NCI-H526 (cell line): Measurements from ENCODE around the gene SUPT7L.

ENCODE experiments used
- DNase-seq, 2 experiments: peaks; one replicate each; lab custom pipeline; 2025; lab: John Stamatoyannopoulos, UW

SUPT7L gene, protein sequence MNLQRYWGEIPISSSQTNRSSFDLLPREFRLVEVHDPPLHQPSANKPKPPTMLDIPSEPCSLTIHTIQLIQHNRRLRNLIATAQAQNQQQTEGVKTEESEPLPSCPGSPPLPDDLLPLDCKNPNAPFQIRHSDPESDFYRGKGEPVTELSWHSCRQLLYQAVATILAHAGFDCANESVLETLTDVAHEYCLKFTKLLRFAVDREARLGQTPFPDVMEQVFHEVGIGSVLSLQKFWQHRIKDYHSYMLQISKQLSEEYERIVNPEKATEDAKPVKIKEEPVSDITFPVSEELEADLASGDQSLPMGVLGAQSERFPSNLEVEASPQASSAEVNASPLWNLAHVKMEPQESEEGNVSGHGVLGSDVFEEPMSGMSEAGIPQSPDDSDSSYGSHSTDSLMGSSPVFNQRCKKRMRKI

DNA sequence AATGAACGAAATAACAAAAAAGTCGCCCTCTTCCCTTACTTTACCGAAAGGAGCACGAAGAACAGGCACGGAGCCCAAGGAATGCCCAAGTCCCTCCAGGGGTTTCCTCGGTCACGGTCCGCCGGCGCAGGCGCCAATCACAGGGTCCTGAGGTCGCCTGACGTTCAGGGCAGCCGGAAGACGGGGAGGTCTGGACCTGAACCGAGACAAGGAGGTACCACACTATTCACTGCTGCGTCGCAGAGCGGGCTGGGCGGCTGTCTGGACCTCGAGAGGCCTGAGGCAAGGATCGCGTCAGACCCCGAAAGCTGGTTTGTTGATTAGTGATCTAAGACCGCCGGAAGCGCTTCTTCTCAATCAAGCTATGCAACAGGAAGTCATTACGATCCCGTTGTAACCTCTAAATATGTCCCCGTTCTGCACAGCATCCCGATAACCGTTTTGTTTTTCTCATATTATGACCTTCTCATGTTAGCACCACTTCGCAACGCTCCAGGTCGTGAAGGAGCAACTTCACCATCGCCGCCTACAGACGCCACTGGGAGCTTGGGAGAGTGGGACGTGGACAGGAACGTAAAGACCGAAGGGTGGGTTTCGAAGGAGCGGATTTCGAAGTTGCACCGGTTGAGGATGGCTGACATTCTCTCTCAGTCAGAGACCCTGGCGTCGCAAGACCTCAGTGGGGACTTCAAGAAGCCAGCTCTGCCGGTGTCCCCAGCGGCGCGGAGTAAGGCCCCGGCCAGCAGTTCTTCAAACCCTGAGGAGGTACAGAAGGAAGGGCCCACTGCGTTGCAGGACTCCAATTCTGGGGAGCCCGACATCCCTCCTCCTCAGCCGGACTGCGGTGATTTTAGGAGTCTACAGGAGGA is at the start of gene SUPT7L, which contains the start of gene SLC4A1AP:
Gene SUPT7L, minus strand, starts transcription at position 330 of the 869 bp plus-strand sequence. CDS start 1,422 bp downstream, outside the sequence.
Gene SLC4A1AP, plus strand, starts transcription at position 605 of the 869 bp plus-strand sequence. Its CDS starts 26 bp downstream, at position 631.
- peak; percentile 80 to 88 for DNase-seq

DNA sequence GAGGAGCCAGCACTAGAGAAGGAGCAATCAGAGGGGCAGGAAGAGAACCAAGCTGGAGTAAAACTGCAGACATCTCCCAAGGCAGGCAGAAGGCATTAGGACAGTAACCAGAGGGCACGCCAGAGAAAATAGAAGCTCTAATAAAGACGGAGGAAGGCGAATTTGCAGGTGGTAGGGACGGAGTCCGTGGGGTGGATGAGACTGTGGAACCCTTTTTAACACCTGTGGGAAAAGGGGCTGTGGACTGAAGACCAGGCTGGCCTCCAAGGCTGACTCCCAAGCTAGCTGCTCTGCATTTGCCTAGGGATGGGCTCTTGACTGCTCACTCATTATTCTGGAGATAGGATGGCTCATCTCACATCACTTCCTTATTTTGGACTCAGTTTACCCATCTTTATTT is 49.8 kb upstream of the SUPT7L start:
- no peak for DNase-seq

DNA sequence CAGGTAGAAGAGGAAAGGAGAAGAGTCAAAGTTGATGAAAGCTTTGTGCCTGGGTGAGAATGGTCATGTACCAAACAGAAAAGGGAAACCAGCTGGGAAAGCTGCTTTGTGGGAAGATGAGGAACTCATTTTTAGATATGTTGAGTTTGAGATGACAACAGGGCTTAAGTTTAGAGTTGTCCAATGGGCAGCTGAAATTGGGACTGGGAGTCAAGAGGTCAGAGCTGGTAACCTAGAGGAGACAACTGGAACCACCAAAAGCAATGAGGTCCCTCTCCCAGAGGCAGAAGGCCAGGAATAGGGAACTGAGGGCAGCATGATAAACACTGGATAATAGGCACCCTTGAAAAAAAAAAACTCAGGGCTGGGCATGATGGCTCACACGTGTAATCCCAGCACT is 49.1 kb upstream of the SUPT7L start:
- no peak for DNase-seq

DNA sequence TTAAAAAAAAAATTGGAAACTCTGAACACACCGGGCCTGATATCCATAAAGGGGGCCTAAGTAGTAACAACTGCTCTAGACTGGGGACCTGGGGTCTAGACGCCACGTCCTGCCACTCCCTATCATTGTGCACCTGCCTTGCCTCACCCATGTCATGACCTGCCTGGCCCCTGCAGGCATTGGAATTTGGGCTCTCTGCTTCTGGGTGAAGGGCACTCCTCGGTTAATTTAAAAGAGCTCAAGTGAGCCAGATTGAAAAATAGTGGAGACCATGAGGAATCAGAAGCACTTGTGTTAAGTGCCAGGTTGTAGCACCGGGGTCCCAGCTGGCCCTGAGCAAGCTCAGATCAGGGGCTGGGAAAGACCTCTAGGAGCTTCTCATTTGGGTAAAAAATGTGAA is 48.4 kb upstream of the SUPT7L start:
- DNase-seq, result no peak

DNA sequence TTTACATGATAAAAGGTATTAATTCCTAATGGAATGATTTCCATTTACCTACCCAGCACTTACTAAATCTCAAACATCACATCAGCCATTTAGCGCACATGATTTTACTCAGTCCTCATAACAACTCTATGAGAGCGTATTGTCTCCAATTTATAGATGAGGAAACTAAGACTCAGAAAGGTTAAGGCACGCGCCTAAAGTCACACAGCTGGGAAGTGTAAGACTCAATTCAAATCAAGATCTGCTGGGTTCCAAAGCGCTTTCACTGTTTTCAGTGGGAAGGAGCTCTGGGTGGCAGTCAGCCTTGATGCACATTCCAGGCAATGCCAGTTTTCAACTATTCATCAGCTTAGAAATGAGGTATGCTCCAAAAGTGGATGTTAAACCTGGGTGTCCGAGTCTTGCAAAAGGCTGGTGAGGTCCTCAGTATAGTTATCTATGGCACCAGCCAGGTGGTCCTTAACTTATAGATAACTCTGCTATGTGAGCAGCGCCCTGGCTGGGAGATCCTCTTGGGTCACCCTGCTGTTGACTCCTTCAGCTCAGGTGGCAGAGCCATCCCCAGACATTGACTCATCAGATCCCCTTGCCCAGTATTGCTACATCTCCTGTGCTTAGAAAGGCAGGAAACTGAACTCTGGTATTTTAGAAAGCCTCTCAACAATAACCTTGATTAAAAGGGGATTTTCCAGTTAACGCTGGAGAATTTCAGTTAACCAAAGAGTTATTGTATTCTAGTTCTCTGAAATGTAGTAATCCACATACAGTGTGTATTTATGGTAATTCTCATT is 47.4 kb upstream of the SUPT7L start:
- no peak for DNase-seq

DNA sequence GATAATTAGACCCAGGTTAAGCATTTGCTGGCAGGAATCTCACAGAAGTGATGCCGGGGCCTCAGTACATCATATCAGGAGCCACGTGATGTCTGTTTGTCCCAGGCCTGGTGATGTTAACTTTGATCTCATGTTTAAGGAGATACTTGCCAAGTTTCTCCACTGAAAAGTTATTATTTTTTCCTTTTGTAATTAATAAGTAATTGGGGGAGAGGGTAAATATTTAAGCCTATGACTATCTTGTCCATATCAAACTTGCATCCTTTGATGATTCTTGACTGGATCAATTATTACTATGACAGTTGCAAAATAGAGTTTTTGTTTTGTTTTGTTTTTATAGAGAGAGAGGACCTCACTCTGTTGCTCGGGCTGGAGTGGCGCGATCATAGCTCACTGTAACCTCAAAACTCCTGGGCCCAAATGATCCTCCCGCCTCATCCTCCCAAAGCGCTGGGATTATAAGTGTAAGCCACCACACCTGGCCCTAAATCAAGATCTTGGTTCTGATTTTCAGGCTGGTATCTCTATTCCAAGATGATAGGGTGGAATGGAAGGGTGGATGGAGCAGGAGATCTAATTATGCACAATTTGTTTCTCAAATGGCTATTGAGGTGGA is 46.7 kb upstream of the SUPT7L start:
- no peak for DNase-seq

DNA sequence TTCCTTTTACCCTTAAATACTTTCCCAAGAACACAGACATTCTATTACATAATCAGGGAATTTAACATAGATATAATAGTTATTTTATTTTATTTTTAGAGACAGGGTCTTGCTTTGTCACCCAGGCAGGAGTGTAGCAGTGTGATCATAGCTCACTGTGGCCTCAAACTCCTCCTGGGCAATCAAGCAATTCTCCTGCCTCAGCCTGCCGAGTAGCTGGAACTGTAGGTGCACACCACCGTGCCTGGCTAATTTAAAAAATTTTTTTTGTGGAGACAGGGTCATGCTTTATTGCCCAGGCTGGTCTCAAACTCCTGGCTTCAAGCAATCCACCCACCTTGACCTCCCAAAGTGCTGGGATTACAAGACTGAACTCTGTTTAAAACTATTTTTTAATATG is 45.9 kb upstream of the SUPT7L start:
- no peak for DNase-seq

DNA sequence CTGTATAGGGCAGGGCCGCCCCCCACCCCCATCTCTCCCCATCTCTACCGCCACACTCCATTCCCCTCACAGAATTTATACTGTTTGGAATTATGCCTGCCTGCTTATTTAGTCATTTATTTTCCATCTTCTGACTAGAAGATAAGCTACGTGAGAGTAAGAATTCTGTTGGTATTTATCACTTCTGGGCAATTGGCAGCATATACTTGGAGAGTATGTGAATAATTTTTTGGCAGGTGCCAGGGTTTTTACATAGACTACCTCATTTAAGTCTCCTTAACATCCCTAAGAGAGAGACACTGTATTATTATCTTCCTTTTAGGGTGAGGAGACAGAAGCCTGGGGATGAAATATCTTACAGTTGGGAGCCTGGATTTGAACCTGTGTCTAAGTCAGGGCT is 45.3 kb upstream of the SUPT7L start:
- no peak for DNase-seq

DNA sequence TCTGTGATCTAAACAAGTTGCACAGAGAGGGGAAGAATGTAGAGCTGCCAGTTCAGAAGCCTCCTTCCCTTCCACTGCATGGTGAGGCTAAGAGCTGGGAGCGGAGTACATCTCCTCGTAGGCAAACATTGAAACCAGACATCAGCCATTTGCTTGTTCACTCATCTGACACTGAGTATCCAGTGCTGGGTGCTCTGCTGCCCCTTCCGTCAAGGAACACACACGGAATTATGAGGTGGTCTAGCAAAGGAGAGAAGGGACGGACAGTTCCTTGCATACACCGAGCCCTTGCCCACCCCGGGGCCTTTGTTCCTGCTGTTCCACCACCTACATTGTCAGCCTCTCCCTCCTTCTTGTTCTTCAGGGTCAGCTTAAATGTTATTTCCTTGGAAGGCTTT is 44.8 kb upstream of the SUPT7L start:
- no peak for DNase-seq

DNA sequence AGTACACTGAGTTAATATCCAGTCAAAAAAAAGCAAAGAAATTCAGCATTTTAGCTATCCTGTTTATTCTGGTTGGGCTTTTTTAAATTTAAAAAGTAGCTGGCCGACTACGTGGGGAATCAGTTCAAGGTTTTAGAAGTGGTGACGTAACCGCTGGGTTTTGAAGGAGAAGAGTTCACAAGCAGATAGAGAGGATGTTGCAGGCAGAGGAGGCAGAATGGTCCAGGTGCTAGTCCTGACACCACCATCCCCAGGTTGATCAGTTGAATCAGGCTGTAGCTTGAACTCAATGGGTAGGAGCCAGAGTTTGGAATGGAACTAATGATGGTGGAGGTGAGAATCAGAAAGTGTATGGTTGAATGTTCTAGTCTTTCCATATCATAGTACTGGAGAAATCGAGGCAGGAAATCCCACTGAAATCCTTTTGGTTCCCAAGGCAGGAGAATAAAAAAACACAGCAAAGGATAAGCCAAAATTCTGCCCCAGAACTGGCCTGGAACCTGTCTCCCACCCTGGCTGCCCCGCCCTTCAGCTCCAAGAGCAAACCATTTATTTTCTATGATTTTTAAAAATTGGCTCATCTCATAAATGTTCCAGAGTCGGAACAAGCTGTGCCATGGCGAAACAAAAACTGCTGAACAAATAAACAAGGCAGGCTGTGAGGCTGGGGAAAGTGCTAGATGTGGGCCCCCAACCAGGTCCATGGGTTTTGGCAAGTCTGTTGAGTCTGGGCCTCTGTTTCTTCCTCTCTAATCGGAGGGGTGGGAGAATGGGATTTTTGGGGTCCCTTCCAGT is 44.2 kb upstream of the SUPT7L start:
- DNase-seq, result no peak

DNA sequence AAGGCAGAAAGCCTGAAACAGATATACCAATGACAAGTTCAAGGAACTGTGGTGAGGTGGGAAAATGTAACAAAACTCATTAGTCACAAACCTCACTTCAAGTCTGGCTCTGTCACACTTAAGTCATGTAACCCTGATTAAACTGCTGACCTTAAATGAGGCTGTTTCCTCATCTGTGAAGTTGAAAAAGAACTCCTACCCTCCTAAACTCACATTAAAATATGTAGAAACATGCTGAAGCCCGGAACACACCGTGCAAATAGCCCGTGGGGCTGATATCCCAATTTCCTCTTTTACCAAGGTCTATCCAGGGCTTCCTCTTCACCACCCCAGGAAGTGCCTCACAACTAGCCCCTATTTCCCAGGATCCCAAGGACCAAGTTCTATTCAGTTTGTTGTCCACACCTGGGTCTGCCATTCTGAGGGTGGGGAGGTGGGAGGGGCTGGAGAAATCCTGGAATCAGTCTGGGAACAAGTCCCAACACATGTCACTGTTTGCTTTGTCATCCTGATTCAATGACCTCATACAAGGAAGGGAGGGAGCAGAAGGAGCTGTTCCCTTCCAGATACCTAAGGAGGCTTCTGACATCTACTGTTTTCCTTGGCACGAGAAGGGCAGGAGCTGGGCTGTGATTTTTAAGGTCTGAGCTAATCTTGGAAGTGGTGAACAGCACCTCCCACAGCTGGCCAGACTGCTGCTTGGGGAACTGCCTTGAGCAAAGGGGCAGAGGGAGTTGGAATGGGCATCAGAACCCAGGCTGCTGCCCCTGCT is 42.6 kb upstream of the SUPT7L start:
- DNase-seq, result peak; percentile 6 to 18

DNA sequence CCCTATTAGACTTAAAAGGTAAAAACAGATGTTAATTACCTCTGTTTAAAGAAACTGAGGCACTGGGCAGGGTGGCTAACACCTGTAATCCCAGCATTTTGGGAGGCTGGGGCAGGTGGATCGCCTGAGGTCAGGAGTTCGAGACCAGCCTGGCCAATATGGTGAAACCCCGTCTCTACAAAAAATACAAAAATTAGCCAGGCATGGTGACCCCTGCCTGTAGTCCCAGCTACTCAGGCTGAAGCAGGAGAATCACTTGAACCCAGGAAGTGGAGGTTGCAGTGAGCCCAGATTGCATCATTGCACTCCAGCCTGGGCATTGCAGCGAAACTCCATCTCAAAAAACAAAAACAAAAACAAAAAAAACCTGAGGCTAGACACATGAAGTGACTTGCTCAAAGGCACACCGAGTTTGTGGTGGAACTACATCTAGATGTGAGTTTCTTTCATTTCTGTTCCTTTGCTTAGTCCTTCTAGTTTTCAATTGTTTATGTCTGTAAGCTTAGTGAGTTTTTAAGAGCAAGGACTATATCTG is 41.0 kb upstream of the SUPT7L start:
- DNase-seq, result no peak

DNA sequence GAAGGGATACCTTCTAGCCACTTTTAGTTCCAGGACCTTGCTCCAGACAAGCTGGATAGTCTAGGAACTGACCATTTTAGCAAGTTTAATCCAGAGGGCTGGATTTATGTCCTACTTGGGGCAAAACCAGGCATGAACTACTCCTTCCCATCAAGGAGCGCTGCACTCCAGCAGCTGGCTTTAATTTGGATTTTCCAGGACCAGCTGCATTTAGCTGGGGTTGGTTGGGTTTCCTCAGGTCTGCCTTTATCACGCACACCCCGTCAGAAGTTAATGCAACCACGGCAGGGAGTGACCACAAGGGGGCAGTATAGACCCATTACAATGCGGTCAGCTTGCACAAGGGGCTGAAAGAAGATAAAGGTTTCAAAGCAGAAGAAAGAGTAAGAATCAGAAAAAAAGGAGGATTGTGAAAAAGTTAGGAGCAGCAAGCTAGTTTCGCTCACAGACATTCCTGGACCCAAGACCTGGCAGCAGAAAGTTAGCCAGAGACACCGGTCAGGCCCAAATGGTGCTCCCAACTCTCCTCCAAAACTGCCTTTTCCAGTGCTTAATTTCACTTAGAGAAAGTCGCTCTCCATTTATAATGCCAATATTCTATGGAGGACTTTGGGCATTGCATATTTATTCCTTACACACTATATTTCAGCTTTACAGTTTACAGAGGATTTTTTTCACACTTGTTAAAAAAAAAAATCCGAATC is 40.4 kb upstream of the SUPT7L start:
- peak; percentile 65 to 84 for DNase-seq

DNA sequence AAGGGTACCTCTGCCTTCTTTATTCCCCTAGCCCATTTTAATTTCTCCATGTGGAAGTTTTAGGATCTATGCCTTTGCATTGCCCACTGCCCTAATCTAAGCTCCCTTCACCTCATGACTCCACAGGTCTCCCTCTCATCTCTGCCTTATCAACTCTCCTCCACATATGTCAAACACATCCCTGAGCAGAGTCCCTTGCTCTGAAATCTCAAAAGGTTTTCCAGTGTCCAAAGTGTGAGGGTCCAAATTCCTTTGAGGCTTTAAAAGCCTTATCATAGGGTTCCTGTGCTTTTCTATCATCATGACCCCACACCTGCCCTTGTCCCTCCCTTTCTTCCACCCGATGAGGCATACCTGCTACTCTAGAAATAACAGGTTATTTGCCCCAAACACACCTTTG is 38.9 kb upstream of the SUPT7L start:
- no peak for DNase-seq

DNA sequence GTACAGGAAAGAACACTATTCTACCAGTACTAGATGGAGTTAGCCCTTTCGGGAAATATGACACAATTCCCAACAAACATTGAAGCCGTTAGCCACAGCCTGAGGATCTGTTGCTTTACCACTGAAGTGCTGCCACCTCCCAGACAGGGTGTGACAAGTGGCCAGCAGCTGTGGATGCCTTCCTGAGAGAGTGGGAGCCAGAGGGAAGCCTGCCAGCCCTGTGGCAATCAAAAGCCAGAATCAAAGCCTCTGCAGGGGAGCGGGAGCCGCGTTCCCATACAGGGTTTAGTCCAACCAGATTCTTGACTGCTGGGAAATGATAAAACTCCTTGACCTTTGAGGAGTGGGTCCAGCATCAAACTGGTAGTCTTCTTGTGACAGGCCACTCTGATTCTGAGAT is 38.3 kb upstream of the SUPT7L start:
- no peak for DNase-seq

DNA sequence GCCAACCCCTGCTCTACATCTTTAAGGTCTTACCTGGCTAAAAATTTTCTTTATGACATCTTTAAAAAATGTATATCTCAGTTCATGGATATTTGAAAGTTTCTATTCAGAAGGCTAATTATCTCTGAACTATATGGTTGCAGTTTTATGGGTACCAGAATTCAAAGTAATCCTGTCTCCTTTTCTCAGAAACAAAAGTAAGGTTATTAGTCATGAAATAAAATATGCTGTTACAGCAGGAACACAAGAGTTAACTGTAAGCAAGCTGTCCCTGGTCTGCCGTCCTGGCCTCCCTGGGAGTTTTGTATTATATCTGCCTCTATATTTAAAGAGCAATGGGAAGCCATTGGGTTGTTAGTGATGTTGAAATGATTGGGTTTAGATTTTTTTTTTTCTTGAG is 34.2 kb upstream of the SUPT7L start:
- DNase-seq, result no peak

DNA sequence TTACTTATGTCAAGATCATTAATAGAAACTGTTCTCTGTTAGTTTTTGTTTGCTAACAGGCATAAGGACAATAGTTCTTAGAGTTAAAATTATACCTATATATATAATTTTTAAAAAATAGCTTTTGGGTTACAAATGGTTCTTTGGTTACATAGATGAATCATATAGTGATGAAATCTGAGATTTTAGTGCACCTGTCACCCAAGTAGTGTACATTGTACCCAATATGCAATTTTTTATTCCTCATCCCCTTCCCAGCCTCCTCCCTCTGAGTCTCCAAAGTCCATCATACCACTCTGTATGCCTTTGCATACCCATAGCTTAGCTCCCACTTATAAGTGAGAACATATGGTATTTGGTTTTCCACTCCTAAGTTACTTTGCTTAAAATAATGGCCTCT is 26.6 kb upstream of the SUPT7L start:
- DNase-seq, result no peak

DNA sequence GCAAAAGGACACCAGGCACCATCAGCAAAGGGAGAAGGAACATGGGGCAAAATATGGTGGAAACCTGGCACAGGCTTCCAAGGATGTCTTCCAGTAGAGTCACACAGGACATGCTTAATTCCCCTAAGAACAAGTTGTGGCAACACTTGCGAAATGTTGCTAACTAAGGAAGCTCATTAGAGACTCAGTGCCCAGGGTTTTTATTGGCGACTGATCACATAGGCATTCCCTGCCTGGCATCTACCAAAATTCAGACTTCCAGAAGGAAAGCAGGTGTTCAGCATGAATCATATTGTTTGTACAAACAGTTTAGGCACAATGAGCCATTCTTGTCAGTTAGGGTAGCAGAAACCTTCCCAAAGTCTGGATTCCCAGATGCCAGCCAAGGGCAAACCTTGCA is 26.0 kb upstream of the SUPT7L start:
- no peak for DNase-seq

DNA sequence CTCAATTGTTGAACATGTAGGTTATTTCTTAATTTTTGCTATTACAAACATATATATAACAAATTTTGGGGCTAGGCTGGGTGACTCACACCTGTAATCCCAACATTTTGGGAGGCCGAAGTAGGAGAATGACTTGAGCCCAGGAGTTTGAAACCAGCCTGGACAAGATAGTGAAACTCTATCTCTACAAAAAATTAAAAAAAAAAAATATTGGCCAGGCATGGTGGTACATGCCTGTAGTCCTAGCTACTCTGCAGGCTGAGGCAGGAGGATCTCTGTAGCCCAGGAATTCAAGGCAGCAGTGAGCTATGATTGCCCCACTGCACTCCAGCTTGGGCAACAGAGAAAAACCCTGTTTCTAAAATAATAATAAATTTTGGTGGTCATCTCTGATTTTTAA is 23.8 kb upstream of the SUPT7L start:
- DNase-seq, result no peak
